Mesenchymal stem cell (in vitro differentiated cells and primary cell): ENCODE measurements around the gene TNFAIP3.

ENCODE experiments used
- DNase-seq: peaks from one replicate; pipeline ENCODE4 v3.0.0-alpha.2; 2013
- H2AFZ ChIP-seq: one replicate; pipeline ENCODE4 v1.6.1; 2013; ENCODE audit warnings: low read depth, mild to moderate bottlenecking, control low read depth, inconsistent platforms, low read length, moderate library complexity
- H2AK5ac ChIP-seq: 2 replicates; pipeline ENCODE4 v1.6.1; 2013; ENCODE audit warnings: low read length, moderate library complexity, mild to moderate bottlenecking, inconsistent platforms; ENCODE audit not compliant: severe bottlenecking
- H2BK120ac ChIP-seq: one replicate; pipeline ENCODE4 v1.6.1; 2013; ENCODE audit warnings: low read depth, mild to moderate bottlenecking, inconsistent platforms, low read length, moderate library complexity
- H2BK12ac ChIP-seq, 2 experiments: one replicate each; pipeline ENCODE4 v1.6.1; 2013; ENCODE audit warnings: inconsistent platforms in 2 of 2, low read length in 2 of 2, mild to moderate bottlenecking in 2 of 2, moderate library complexity in 2 of 2, control low read depth in 1 of 2
- H2BK15ac ChIP-seq: one replicate; pipeline ENCODE4 v1.6.1; 2013; ENCODE audit warnings: mild to moderate bottlenecking, low read depth, inconsistent platforms; ENCODE audit not compliant: poor library complexity, severe bottlenecking
- H2BK5ac ChIP-seq: 2 replicates; pipeline ENCODE4 v1.6.1; 2013; ENCODE audit warnings: low read depth, mild to moderate bottlenecking, low read length, control low read depth, inconsistent platforms; ENCODE audit not compliant: poor library complexity, severe bottlenecking
- H3K14ac ChIP-seq, 2 experiments: one replicate each; pipeline ENCODE4 v1.6.1; 2013; ENCODE audit warnings: inconsistent platforms in 2 of 2, low read length in 2 of 2, control low read depth in 1 of 2, mild to moderate bottlenecking in 1 of 2, moderate library complexity in 1 of 2
- H3K18ac ChIP-seq, 2 experiments: one replicate each; pipeline ENCODE4 v1.6.1; 2013; ENCODE audit warnings: inconsistent platforms in 2 of 2, low read length in 2 of 2, control low read depth in 1 of 2, low read depth in 1 of 2, mild to moderate bottlenecking in 1 of 2
- H3K23ac ChIP-seq, 2 experiments: one replicate each; pipeline ENCODE4 v1.6.1; 2013; ENCODE audit warnings: inconsistent platforms in 2 of 2, low read length in 2 of 2, mild to moderate bottlenecking in 2 of 2, moderate library complexity in 2 of 2, control low read depth in 1 of 2
- H3K27ac ChIP-seq: 2 replicates; pipeline ENCODE4 v1.5.1; 2013; ENCODE audit warnings: mild to moderate bottlenecking, moderate library complexity, low read length, control low read depth, inconsistent platforms; ENCODE audit not compliant: poor library complexity, severe bottlenecking
- H3K27me3 ChIP-seq, 2 experiments: 2 replicates each; pipeline versions ENCODE4 v1.6.1 to v1.7.0; 2013; ENCODE audit warnings: low read length in 2 of 2, mild to moderate bottlenecking in 2 of 2, moderate library complexity in 2 of 2, control low read depth in 1 of 2, inconsistent platforms in 1 of 2; ENCODE audit not compliant: control insufficient read depth in 1 of 2, insufficient read depth in 1 of 2
- H3K36me3 ChIP-seq, 2 experiments: 2 replicates each; pipeline versions ENCODE4 v1.6.1 to v1.7.0; 2013; ENCODE audit warnings: low read length in 2 of 2, control low read depth in 1 of 2, inconsistent platforms in 1 of 2, low read depth in 1 of 2, mild to moderate bottlenecking in 1 of 2; ENCODE audit not compliant: insufficient read depth in 2 of 2, control insufficient read depth in 1 of 2
- H3K4ac ChIP-seq, 2 experiments: one replicate each; pipeline ENCODE4 v1.6.1; 2013; ENCODE audit warnings: inconsistent platforms in 2 of 2, low read length in 2 of 2, mild to moderate bottlenecking in 2 of 2, moderate library complexity in 2 of 2, control low read depth in 1 of 2, low read depth in 1 of 2
- H3K4me1 ChIP-seq: 2 replicates; pipeline ENCODE4 v1.6.1; 2013; ENCODE audit warnings: low read depth, low read length, control low read depth; ENCODE audit not compliant: control insufficient read depth, insufficient read depth
- H3K4me2 ChIP-seq: 2 replicates; pipeline ENCODE4 v1.6.1; 2013; ENCODE audit warnings: low read length, mild to moderate bottlenecking, inconsistent platforms; ENCODE audit not compliant: poor library complexity, severe bottlenecking
- H3K4me3 ChIP-seq, 2 experiments: 2 replicates each; pipeline versions ENCODE4 v1.5.1 to v1.7.0; 2013; ENCODE audit warnings: low read length in 2 of 2, mild to moderate bottlenecking in 2 of 2, control low read depth in 1 of 2, low read depth in 1 of 2; ENCODE audit not compliant: insufficient read depth in 1 of 2
- H3K79me1 ChIP-seq: replicated peaks from 2 replicates; pipeline ENCODE4 v1.6.1; 2013; ENCODE audit warnings: mild to moderate bottlenecking, control low read depth, low read length, inconsistent platforms; ENCODE audit not compliant: poor library complexity, severe bottlenecking
- H3K9ac ChIP-seq: 2 replicates; pipeline ENCODE4 v1.7.0; 2013; ENCODE audit warnings: mild to moderate bottlenecking, low read length, moderate library complexity
- H3K9me3 ChIP-seq: 2 replicates; pipeline ENCODE4 v1.7.0; 2013; ENCODE audit warnings: mild to moderate bottlenecking, low read length; ENCODE audit not compliant: control insufficient read depth
- H4K8ac ChIP-seq: one replicate; pipeline ENCODE4 v1.6.1; 2013; ENCODE audit warnings: inconsistent platforms, mild to moderate bottlenecking, low read length, moderate library complexity
- H4K91ac ChIP-seq: one replicate; pipeline ENCODE4 v1.6.1; 2013; ENCODE audit warnings: mild to moderate bottlenecking, low read length, inconsistent platforms
- WGBS: methylation state at CpG from one replicate; pipeline ENCODE4 v1.1.7; 2013; ENCODE audit warnings: mixed read lengths; 5-methylcytosine and 5-hydroxymethylcytosine counted together

Gene TNFAIP3

DNA sequence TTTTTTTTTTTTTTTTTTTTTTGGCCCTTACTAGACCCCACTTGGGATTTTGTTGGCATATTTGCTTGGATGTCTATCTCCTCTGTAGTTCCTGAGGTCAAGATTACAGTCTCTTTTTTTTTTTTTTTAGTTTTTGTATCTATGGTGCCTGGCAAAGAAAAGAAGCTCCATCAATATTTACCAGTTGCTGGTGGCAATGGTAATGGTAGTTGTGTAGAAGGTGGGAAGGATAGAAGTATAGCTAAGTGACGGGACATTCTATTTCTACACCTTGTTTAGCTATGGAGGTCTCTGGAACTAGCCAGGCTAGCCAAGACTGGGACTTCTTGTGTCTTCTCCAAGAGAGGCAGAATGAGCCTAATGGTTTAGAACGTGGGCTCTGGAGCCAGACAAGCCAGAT is 42.2 kb upstream of the TNFAIP3 start:
- H4K8ac ChIP-seq = no peak overlapping the region
- H3K4me2 ChIP-seq = no peak overlapping the region
- WGBS = 96% methylated on average over 2 of the region's 2 CpGs

DNA sequence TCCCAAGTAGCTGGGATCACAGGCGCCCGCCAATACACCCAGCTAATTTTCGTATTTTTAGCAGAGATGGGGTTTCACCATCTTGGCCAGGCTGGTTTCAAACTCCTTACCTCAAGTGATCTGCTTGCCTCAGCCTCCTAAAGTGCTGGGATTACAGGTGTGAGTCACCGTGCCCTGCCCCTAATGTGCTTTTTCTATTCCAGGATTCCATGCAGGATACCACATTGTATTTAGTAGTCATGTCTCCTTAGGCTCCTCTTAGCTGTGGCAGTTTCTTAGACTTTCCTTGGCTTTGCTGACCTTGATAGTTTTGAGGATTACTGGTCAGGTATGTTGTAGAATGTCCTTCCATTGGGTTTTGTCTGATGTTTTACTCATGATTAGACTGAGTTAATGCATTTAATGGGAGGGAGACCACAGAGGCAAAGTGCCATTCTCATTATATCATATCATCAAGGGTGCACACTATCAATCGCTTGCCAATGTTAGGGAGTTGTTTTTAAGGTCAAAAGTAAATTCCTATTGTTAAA is 39.6 kb upstream of the TNFAIP3 start:
- H3K23ac ChIP-seq = no peak overlapping the region
- whole genome bisulfite sequencing = 98% methylated on average over 5 of the region's 5 CpGs
- no peaks in the 10 kb centered on the region for H3K36me3 ChIP-seq
- no peak overlapping the region for H3K18ac ChIP-seq
- H4K91ac ChIP-seq = no peak overlapping the region
- no peaks in the 10 kb centered on the region for H3K4me1 ChIP-seq
- no peak overlapping the region for H3K9ac ChIP-seq
- H2BK5ac ChIP-seq = no peak overlapping the region
- no peak overlapping the region for H4K8ac ChIP-seq
- no peaks in the 10 kb centered on the region for H3K27me3 ChIP-seq
- no peak overlapping the region for H2BK15ac ChIP-seq
- H3K4me3 ChIP-seq = no peak overlapping the region
- H2BK12ac ChIP-seq = no peak overlapping the region
- H2AK5ac ChIP-seq = no peak overlapping the region
- no peaks in the 10 kb centered on the region for H3K9me3 ChIP-seq
- no peak overlapping the region for H3K14ac ChIP-seq
- H3K79me1 ChIP-seq = no peaks in the 10 kb centered on the region
- H2AFZ ChIP-seq = no peak overlapping the region
- no peak overlapping the region for H3K27ac ChIP-seq
- H2BK120ac ChIP-seq = no peak overlapping the region
- no peak for DNase-seq
- H3K4ac ChIP-seq = no peak overlapping the region
- no peak overlapping the region for H3K4me2 ChIP-seq

More for the DNA sequence above, 42.2 kb upstream of the TNFAIP3 start:
- Histone ChIP-seq H3K27ac (no peak overlapping the region), H2AK5ac (no peak overlapping the region), H2BK12ac (peak overlapping the region in 1 of 2 experiments; percentile 75), H3K4me3 (no peak overlapping the region), H2AFZ (no peak overlapping the region), H2BK5ac (no peak overlapping the region), H3K79me1 (no peaks in the 10 kb centered on the region), H3K18ac (no peak overlapping the region), H3K4ac (no peak overlapping the region), H2BK15ac (no peak overlapping the region), H4K91ac (no peak overlapping the region), H3K9me3 (no peaks in the 10 kb centered on the region), H3K14ac (no peak overlapping the region), H2BK120ac (no peak overlapping the region), H3K9ac (peak overlapping the region; percentile 76), H3K4me1 (no peaks in the 10 kb centered on the region), H3K23ac (no peak overlapping the region), H3K27me3 (no peaks in the 10 kb centered on the region), H3K36me3 (no peaks in the 10 kb centered on the region)
- no peak for DNase-seq

DNA sequence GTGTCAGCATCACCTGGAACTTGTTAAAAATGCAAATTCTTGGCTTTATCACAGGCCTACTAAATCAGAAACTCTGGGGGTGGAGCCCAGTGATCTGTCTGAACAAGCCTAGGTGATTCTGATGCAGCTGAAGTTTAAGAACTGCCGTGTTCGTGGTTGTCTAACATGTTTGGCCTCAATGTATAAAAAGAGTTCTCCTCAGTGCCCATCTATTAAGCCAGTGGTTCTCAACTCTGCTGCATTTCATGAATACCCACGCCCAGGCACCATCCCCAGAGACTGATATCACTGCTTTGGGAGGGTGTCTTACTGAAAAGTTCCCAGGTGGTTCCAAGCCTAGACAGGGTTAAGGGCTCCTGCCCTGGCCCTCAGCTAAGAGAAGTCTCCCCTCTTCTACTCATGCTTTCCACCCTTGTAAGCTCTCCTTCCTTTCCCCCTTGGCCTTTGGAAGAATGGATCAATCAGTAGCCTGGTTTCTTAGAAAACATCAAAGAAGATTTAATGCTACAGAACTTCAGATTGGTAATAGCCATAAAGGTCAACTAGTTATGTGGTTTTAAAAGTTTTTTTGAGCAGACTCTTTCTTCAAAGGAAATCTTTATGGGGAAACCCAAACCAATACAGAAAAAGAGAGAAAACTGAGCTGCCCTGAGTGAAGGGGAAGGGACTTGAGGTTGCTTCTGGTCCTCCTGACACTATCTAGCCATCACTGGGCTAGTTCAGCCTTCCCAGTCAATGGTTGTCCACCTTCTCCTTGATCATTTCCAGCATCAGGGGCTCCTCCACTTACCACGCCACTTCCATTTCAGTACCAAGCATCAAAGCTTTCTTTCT is 38.9 kb upstream of the TNFAIP3 start:
- Histone ChIP-seq H3K9me3 (no peaks in the 10 kb centered on the region), H4K91ac (no peak overlapping the region), H2AFZ (no peak overlapping the region), H2BK12ac (no peak overlapping the region), H3K27ac (no peak overlapping the region), H3K27me3 (no peaks in the 10 kb centered on the region), H2BK5ac (no peak overlapping the region), H4K8ac (no peak overlapping the region), H2BK15ac (peak overlapping the region; percentile 61), H3K18ac (no peak overlapping the region), H3K4me1 (no peaks in the 10 kb centered on the region), H3K4ac (peak overlapping the region in 1 of 2 experiments; percentile 39), H3K14ac (no peak overlapping the region), H2AK5ac (no peak overlapping the region), H3K4me2 (no peak overlapping the region), H3K36me3 (no peaks in the 10 kb centered on the region), H2BK120ac (no peak overlapping the region), H3K4me3 (no peak overlapping the region), H3K79me1 (no peaks in the 10 kb centered on the region), H3K23ac (no peak overlapping the region), H3K9ac (no peak overlapping the region)
- no peak for DNase-seq
- WGBS = 100% methylated on average over 4 of the region's 4 CpGs

GRCh38 chr6:137829641-137830083 is 37.4 kb upstream of the TNFAIP3 start:
- Histone ChIP-seq H2BK15ac (no peak overlapping the region), H2BK12ac (no peak overlapping the region), H2BK5ac (no peak overlapping the region), H4K8ac (no peak overlapping the region), H3K23ac (no peak overlapping the region), H3K4me3 (no peak overlapping the region), H4K91ac (no peak overlapping the region), H3K27me3 (no peaks in the 10 kb centered on the region), H3K79me1 (no peaks in the 10 kb centered on the region), H3K27ac (no peak overlapping the region), H3K9me3 (no peaks in the 10 kb centered on the region), H2AK5ac (no peak overlapping the region), H3K4ac (no peak overlapping the region), H2BK120ac (no peak overlapping the region), H3K4me1 (no peaks in the 10 kb centered on the region), H2AFZ (no peak overlapping the region), H3K18ac (no peak overlapping the region), H3K14ac (no peak overlapping the region), H3K9ac (no peak overlapping the region), H3K36me3 (no peaks in the 10 kb centered on the region), H3K4me2 (no peak overlapping the region)
- 26% methylated on average over 4 of the region's 4 CpGs for WGBS
- DNase-seq = peak; percentile 83
